HG03060 (cell line): ENCODE results near the gene CHN1.

Experiments
- ATAC-seq: cut with Tn5 transposase; IDR thresholded peaks from one replicate; pipeline ENCODE4 v1.9.1; 2021; ENCODE audit warnings: low read depth, moderate number of reproducible peaks; ENCODE audit not compliant: unreplicated experiment

Gene CHN1

GRCh38 chr2:174836377-174836994 lies 168.7 kb downstream of the CHN1 start:
- no peak for ATAC-seq

GRCh38 chr2:174835797-174836255 lies 169.4 kb downstream of the CHN1 start:
- ATAC-seq, result no peak

- no peak for ATAC-seq
Observed at GRCh38 chr2:174833737-174834136, 171.4 kb downstream of the CHN1 start.

DNA sequence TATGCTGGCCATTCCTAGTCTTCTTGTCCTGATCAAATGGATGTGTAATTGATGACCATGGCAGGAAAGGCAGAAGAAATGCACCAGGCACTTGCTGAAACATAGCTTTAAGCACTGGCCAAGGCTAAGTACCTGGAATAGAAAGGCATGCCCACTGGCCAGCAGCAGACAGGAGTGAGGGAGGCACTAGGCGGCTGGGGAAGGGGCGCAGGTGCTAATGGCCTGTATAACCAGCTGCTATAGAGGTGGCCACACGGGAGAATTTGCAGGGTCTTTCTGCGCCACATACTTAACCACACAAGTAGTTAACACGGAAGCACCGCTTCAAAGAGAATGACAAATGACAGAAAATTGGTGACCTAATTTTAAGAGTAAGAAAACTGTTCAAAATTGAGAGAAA lies 174.6 kb downstream of the CHN1 start:
- ATAC-seq, result no peak

DNA sequence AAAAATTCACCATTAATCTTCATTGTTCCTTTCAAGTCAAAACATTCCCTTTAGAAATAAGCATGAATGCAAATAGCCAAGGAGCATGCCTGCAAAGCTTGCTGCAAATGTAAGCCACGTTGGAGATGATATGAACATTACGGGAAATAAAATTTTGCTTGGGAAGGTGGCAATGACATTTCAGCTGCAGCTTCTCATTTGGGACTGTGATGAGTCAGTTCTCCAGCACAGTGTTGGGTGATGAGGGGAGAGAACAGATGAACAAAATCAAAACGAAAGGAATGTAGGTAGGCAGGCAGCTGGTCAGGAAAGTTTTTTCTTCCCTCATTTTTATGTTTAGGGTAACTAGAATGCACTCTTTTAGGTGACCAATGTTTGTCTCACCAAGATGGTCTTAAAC lies 175.6 kb downstream of the CHN1 start:
- ATAC-seq, result no peak

GRCh38 chr2:174827371-174828369 lies 177.5 kb downstream of the CHN1 start:
- no peak for ATAC-seq

DNA sequence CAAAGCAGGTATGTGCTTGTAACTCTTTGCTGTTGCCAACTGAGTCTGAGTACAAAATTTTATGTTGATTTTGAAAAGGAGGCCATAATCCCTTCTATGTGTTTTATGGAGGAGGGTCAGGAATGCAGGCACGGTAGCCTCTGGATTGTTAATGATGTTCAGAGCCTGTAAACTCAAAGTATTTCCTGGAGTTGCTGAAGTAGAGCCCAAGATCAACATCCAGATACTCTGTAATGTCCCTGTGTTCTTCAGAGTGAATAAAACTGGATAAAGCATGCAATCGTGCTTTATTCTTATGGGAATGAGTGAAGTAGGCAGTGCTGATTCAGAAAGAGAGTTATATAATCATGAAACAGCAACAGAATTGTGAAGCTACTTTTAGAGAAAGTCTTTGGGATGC lies 179.1 kb downstream of the CHN1 start:
- ATAC-seq, result no peak

- ATAC-seq, result no peak
Observed at GRCh38 chr2:174824068-174824467, 181.1 kb downstream of the CHN1 start.

GRCh38 chr2:174821628-174822027 lies 183.6 kb downstream of the CHN1 start:
- ATAC-seq, result no peak

DNA sequence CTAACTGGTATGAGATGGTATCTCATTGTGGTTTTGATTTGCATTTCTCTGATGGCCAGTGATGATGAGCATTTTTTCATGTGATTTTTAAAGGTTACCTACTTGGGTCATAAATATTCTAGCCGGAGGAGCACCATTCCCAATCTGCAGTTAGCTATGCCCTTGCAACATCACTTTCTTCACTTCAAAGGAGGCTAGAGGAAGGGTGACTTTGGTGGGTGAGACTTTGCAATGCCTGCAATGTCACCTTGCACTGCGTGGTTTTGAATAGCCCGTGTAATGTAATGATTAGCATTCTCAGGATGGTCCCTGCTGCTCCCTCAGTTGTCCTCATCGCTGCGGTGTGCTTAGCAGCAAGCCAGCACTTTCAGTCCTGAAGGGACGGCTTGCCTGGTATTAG lies 184.8 kb downstream of the CHN1 start:
- ATAC-seq, result no peak

GRCh38 chr2:174815526-174815925 lies 189.7 kb downstream of the CHN1 start:
- ATAC-seq, result no peak

DNA sequence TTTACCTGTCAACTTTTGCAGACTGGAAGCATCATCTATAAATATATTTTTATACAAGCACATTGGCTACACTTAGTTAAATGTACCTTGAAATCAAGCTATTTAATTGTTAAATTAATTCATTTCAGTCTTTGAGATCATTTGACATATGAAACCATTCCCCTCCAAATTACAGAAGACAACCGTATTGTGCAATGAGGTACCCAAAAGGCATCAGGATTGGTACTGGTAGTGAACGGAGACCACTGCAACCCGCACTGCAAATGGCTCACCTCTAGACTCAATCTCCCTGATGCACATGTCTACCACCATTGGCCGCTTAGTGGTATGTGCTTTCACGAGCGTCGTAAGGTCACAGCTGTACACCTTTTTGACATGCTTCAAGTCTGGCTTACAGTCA lies 193.1 kb downstream of the CHN1 start:
- no peak for ATAC-seq

DNA sequence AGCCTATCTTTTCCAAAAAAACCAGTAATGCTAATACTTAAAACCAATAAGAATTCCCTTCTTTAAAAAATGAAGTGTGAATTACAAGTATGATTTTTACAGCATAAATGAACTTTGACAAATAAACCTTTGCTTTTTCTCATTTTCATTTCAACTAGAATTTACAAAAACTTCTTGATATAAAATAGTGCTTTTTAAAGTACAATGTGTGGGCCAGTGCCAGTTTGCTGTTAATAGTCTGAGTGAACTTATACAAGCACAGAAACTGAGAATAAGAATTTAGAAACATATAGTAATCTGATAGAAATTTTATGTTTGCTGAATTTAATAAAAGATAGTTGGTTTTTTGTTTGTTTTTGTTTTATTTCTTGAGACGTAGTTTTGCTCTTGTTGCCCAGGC lies 197.2 kb downstream of the CHN1 start:
- no peak for ATAC-seq

DNA sequence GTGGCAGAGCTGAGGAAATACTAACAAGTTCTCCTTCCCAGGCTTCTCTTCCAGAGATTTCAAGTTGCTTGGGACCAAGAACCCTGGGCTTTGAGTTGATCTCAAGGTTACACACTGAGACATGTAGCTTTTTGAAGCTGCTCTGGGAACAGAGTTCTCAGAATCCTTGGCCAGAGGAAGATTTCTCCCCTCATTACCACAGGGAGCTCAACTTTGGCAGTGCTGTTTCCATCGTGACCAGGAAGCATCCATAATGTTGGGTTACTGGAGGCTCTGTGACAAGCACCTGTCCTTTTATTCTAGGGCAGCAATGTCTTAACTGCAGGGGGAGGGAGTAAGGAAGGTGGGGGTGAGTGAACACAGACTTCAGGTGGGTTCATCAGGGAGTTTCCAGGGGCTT lies 199.4 kb downstream of the CHN1 start:
- ATAC-seq, result no peak

DNA sequence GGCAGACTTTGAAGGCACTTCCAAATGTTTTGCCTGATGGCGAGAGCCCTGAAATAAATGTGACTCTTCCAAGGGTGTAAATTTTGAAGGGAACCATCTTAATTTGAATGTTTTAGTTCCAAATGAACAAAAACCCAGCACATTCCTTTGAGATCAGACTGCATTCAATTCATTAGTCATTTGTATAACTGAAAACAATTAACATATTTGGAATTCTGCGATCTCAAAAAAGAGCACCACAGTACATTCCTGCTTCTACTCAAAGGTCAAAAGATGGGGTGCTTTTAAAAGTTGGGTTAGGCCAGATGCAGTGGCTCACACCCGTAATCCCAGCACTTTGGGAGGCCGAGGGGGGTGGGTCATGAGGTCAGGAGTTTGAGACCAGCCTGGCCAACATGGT lies 202.7 kb downstream of the CHN1 start:
- no peak for ATAC-seq

DNA sequence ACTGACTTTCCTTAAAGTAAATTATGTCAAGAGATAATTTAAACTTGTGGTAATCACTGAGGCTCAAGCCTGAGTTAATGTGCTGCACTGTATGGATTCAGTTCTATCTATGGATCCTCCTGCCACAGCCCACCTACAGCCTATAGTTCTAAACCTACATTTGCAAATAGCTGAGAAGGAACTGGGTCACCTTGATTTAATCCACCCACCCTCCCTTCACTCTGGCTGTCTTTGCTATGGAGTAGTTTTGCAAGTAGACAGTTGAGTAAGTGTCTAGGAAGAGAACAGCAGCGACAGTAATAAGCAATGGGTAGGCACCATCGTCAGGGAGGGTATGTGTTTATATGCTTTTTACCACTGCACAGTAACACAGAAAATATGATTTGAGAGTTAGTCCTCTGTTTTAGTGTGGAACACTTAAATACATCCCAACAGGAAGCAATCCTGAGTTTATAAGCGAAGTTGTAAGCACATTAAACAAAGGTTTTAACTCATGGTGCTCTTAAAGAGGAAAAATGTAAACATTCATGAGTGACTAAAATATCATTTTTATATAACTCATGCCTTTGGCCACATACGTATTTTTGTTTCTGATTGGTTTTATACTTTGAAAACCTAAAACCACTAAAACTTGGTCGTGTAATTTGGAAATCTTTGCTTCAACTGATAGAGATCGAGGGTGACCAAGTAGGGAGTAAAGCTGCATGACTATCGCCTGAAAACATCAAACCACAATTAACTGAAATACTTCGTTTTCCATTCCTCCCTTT lies 204.6 kb downstream of the CHN1 start:
- no peak for ATAC-seq

GRCh38 chr2:174798801-174799200 lies 206.4 kb downstream of the CHN1 start:
- no peak for ATAC-seq

GRCh38 chr2:174797781-174798276 lies 207.4 kb downstream of the CHN1 start:
- ATAC-seq, result no peak

DNA sequence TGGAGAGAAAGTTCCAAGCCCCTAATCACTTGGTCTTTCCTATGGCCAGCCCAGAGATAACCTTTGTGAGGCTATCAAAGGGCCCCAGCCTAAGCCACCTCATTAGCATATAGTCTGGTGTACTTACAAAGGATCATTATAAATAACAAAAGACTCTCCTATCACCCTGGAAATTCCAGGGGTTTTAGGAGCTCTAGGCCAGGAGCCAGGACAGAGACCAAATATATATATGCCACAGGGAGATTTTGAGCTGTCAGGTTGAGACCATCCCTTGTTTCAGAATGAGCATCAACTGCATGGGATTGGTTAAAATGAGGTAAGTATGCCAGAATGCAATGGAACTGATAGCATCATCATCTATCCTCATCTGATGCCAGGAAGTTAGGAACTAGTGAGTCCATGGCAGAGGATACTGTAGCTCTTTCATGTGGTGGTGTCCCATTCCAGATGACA lies 208.8 kb downstream of the CHN1 start:
- no peak for ATAC-seq

GRCh38 chr2:174794851-174795374 lies 210.3 kb downstream of the CHN1 start:
- ATAC-seq, result no peak
